ENCODE measurements around the gene SLC22A23.

SLC22A23 gene

GRCh38 chr6:3280866-3281465, 175.9 kb downstream of the SLC22A23 start:
- DNase-seq = no peak

GRCh38 chr6:3280091-3280490, 176.8 kb downstream of the SLC22A23 start:
- no peak for DNase-seq

- DNase-seq = no peak
Observed at GRCh38 chr6:3278691-3279090, 178.2 kb downstream of the SLC22A23 start.

GRCh38 chr6:3277851-3278416, 178.9 kb downstream of the SLC22A23 start:
- no peak for DNase-seq

- DNase-seq = no peak
Observed at GRCh38 chr6:3277251-3277650, 179.6 kb downstream of the SLC22A23 start.

GRCh38 chr6:3276174-3277167, 180.4 kb downstream of the SLC22A23 start:
- DNase-seq = no peak

GRCh38 chr6:3273707-3274521, 182.9 kb downstream of the SLC22A23 start:
- DNase-seq = no peak

- DNase-seq = no peak
Observed at GRCh38 chr6:3272911-3273547, 183.8 kb downstream of the SLC22A23 start.

GRCh38 chr6:3271756-3272155, 185.1 kb downstream of the SLC22A23 start:
- no peak for DNase-seq

GRCh38 chr6:3270258-3270657, 186.6 kb downstream of the SLC22A23 start:
- no peak for DNase-seq

GRCh38 chr6:3269281-3269975, 187.4 kb downstream of the SLC22A23 start:
- no peak for DNase-seq

- no peak for DNase-seq
Observed at GRCh38 chr6:3268680-3269079, 188.2 kb downstream of the SLC22A23 start.

GRCh38 chr6:3267162-3267561, 189.7 kb downstream of the SLC22A23 start:
- no peak for DNase-seq

GRCh38 chr6:3266170-3266569, 190.7 kb downstream of the SLC22A23 start:
- DNase-seq = no peak

GRCh38 chr6:3265671-3266070, 191.2 kb downstream of the SLC22A23 start:
- no peak for DNase-seq

GRCh38 chr6:3264356-3264755, 192.5 kb downstream of the SLC22A23 start:
- no peak for DNase-seq

- DNase-seq = no peak
Observed at GRCh38 chr6:3263096-3263495, 193.8 kb downstream of the SLC22A23 start.

GRCh38 chr6:3261921-3262320, 194.9 kb downstream of the SLC22A23 start:
- DNase-seq = no peak

- DNase-seq = no peak
Observed at GRCh38 chr6:3261518-3261820, 195.4 kb downstream of the SLC22A23 start.

GRCh38 chr6:3260772-3261517, 195.9 kb downstream of the SLC22A23 start:
- DNase-seq = no peak

GRCh38 chr6:3260296-3260695, 196.6 kb downstream of the SLC22A23 start:
- DNase-seq = no peak

All from NCI-H510A (cell line).